ENCODE measurements around the gene FAM120B.

GRCh38 chr6:170439366-170440361 is 133.1 kb downstream of the FAM120B start:
- no peak for TF ChIP-seq EZH2 (IDR thresholded peaks at IDR 0.05)
- no peak for TF ChIP-seq YY1 (IDR thresholded peaks at IDR 0.05; ENCODE audit: extremely low read depth, insufficient replicate concordance, low read depth, low read length)
- no peak for TF ChIP-seq CTCF (IDR thresholded peaks at IDR 0.05 in 2 of 3, conservative IDR thresholded peaks at IDR 0.05 in 1 of 3; ENCODE audit: borderline replicate concordance in 1 of 3, insufficient read depth in 1 of 3, low read depth in 2 of 3, low read length in 2 of 3)
- TF ChIP-seq EZH2phosphoT487 (IDR thresholded peaks at IDR 0.05; ENCODE audit: borderline replicate concordance) = no peak
- no peak for TF ChIP-seq FOSL1 (IDR thresholded peaks at IDR 0.05; ENCODE audit: low read depth)
- no peak for TF ChIP-seq RAD21 (IDR thresholded peaks at IDR 0.05; ENCODE audit: low read depth)
- TF ChIP-seq POLR2A (IDR thresholded peaks at IDR 0.05; ENCODE audit: borderline replicate concordance, extremely low read depth, insufficient read depth, insufficient read length) = no peak
- no peak for TF ChIP-seq SIN3A (IDR thresholded peaks at IDR 0.05; ENCODE audit: low read depth)

Data from HCT116 (cell line).